GM21367 (cell line): ENCODE measurements around the gene RPS5.
"Not testable (repeated sequence)": the region's sequence is repeated elsewhere in the genome, so short reads cannot be mapped to it uniquely, and the experiment has no call there.

Source experiments
- ATAC-seq: cut with Tn5 transposase; IDR thresholded peaks from one replicate; pipeline ENCODE4 v1.9.1; 2021; ENCODE audit not compliant: unreplicated experiment

The RPS5 gene

GRCh38 chr19:58386576-58387337, at the start of gene RPS5:
Gene RPS5, plus strand, starts transcription at chr19:58387269. Its CDS starts 869 bp downstream, at chr19:58388138.
- ATAC-seq, result peak; percentile 82

- ATAC-seq, result no peak
Observed at GRCh38 chr19:58338336-58338735, 48.7 kb upstream of the RPS5 start.

DNA sequence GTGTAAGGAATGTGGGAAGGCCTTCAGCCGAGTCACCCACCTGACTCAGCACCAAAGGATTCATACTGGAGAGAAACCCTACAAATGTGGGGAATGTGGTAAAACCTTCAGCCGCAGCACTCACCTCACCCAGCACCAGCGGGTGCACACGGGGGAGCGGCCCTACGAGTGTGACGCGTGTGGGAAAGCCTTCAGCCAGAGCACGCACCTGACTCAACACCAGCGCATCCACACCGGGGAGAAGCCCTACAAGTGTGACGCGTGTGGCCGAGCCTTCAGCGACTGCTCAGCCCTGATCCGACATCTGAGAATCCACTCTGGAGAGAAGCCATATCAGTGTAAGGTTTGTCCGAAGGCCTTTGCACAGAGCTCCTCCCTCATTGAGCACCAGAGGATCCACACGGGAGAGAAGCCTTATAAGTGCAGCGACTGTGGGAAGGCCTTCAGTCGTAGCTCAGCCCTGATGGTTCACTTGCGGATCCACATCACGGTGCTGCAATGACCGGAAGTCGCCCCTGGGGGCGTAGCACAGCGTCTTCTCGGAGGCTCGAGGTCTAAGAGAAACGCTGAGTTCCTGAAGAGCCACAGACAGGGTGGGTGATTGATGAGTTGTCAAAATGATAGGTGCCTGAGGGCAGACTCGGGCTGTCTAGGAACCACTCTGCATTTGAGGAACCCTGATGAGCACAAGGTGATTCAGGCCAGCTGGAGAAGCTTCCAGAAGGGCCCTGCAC, 48.1 kb upstream of the RPS5 start:
- no peak for ATAC-seq

DNA sequence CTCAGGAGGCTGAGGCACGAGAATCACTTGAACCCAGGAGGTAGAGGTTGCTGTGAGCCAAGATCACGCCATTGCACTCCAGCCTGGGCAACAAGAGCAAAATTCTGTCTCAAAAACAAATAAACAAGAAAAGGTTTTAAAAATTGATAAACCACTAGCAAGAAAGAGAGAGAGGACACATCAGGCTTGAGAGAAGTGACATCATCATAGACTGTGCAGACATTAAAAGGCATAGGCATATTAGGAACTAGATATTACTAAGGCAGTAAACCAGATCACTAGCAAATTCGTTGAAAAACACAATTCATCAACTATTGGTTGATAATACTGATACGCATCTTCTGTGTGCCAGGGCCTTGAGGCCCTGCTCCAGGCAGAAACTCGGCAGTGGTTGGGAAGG, 41.5 kb upstream of the RPS5 start:
- ATAC-seq, result no peak

DNA sequence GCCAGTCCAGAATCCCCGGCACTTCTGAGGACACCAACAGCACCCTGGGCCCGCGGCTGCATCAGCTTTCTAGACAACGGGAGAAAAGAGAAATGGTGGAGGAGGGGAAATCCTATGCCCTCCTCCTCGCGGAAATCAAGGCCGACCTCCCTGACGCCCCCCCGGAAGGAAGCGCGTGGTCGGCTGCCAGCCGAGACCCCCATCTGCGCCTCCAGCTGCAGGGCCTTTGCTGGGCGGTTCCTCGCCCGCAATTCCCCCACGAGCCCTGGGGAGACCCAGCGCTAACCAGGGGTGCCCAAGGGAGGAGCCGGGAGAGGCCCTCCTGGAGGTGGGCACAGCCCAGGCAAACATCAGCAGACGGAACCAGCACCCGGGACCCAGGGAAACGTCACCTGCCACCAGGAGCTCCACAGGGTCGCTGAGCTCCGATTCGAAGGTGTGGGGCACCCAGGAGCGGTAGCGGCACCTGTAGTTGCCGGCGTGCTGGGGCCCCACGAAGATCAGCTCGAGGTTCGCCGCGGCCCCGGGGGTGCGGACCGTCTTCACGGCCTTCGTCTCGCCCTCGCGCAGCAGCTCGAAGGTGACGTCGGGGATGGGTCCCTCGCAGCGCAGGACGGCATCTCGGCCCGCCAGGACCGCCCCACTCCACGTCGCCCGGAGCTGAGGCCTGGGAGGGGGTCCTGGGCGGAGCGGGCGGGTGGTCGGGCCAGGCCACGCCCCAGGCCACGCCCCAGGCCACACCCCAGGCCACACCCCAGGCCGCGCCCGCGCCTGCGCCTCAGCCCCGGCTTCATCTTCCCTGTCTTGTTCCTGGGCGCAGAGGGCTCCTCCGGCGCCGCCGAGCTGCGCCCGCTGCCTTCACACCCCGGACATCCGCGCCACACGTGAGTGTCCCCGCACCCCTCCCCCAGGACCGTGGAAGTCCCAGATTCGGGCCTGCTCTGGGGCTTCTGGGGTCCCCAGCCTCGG, 39.8 kb upstream of the RPS5 start:
- ATAC-seq, result peak; percentile 73

GRCh38 chr19:58348080-58348479, 39.0 kb upstream of the RPS5 start:
- ATAC-seq, result not testable (repeated sequence)

DNA sequence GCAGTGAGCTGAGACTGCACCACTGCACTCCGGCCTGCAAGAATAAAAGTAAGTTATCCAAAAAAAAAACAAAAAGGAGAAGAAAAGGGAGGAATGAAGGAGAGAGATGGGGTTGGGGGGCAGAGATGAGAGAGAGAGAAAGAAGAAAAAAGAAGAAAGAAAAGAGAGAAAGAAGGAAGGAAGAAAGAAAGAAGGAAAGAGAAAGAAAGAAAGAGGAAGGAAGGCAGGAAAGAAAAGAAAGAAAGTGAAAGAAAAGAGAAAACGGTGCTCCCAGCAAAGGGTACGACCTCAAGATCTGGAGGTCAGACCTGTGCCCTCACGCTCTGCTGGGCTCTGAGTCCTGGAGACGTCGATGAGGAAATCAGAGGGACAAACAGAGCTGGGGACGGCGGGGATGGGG, 37.5 kb upstream of the RPS5 start:
- no peak for ATAC-seq

DNA sequence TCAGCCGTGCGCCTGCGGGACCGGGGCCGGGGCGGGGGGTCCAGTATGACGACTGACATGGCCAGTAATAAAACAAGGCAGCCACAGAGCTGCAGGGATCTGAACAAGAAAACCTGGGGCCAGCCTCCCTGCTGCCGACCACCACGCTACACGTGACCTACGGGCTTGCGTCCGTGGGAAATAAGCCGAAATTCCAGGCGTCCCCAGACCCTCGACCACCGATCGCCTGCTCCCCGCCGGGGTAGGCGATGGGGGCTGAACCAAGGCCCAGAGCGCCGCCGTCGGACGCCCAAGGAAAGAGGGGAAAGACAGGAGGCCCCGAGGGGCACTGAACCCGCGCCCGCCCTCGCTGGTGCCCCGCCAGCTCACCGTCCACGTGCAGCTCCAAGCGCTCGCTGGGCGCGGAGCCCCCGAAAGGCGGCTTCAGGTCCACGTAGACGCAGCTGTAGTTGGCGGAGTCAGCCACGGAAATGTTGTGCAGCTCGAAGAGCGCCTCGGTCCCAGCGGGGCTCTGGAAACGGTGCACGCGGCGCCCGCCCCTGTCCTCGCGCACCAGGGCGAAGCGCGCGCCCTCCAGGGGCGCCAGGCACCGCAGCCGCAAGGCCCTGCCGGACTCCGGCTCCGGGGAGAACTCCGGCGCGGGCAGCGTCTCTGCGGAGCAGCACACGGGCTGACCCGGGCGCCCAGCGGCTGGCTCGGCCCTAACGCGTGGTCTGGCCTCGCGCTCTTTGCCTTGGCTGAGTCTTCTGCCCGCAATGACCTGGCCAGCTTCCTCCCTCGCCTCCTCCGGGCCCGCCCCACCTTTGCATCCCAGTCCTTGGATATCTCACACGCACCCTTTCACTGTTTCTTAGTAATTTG, 36.8 kb upstream of the RPS5 start:
- no peak for ATAC-seq

DNA sequence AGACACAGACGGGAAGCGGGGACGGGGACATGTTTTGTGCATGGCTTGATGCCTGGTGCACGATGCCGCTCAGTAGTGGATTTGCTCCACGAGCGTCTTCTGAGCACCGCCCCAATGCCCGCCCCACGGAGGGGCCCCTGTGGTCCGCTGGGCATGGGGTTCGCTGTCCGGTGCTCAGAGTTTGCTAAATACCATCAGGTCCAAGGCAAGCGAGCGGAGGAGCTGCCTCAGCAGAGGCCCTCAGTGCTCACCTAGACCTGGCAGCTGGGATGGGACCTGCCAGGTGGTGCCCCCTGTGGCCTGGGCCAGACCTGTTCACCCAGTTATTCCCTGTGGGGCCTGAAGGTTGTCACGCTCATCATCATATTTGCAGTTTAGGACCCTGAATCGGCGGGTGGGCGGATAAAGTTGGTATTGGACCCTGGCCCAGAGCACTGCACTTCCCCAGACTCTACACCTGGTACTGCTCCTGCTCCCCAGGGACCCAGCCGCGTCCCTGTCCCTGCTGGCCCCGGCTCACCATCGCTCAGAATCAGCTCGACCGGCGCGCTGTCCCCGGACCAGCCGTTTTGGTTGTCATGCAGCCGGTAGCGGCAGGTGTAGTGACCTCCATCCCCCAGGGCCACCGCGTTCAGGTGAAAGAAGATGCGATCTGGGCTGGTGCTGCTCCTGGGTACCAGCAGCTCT, 36.1 kb upstream of the RPS5 start:
- ATAC-seq, result no peak

- no peak for ATAC-seq
Observed at GRCh38 chr19:58351558-58351878, 35.6 kb upstream of the RPS5 start.

DNA sequence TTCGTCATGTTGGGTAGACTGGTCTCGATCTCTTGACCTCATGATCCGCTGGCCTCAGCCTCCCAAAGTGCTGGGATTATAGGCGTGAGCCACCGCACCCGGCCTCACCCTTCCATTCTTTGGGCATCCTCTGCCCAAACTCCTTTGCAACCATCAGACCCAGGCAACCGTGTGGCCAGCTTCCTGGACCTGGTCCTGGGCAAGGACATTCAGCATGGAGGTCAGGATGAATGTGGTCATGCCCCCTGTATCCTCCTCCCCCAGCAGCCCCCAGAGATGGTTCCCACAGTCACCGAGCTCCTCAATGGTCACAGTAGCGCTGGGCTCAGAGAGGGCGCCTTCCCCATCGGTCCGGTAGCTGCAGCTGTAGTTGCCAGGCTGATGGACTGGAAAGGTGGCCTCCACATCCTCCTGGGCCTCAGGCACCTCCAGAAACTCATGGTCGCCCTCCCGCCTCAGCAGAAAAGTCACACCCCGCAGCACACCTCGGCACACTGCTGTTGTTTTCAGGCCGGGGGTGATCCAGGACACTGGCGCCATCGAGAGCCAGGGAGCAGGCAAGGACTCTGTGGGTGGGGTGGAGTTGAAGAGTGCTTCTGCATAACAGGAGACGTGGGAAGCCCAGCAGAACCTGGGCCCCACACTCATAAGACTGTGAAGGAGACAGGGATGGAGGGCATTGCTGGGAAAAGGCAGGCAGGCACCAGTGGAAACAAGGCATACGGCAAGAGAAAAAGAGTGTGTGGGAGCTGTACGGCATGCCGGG, 34.9 kb upstream of the RPS5 start:
- no peak for ATAC-seq

DNA sequence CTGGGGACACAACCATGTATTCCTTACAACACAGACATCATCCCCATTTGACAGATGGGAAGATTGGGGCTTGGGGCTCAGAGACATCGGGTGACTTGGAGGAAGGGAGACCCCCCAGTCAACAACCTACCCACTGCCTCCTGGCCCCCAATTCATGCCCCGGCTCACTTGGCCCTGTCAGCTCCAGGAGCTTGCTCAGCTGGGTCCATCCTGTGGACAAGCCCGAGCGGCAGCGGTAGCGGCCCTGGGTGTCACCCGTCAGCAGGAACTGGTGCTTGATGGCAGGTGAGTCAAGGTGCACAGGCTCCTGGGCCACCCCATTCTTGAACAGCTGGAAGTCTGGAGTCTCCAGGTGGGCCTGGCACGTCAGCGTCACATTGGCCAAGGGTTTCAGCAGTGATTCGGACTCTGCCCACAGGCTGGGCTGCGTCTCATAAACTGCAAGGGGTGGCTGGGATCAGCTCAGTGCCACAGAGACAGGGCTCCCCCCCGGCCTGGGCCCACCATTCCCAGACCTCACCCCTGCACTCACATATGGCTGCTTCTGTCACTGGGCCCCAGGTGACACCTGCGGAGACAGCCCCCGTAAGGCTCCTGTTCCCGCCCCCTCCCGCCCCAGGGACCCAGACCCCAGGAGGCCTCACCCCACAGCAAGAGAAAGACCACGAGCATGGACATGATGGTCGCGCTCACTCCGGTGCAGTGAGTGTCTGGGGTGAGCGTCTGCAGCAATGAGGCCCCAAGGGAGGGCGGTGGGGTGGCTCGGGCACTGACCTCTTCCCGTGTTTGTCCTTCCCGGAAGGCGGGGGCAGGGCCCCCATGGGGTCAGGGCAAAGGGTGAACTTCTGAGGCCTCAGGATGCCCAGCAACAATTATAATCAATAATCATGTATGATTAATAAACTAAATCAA, 34.1 kb upstream of the RPS5 start, which contains the start of gene A1BG:
Gene A1BG (minus strand): TSS at position 733 of the 912 bp plus-strand sequence. CDS start 55 bp downstream, at position 678.
- ATAC-seq, result no peak

GRCh38 chr19:58353717-58354477, 33.2 kb upstream of the RPS5 start:
- no peak for ATAC-seq

DNA sequence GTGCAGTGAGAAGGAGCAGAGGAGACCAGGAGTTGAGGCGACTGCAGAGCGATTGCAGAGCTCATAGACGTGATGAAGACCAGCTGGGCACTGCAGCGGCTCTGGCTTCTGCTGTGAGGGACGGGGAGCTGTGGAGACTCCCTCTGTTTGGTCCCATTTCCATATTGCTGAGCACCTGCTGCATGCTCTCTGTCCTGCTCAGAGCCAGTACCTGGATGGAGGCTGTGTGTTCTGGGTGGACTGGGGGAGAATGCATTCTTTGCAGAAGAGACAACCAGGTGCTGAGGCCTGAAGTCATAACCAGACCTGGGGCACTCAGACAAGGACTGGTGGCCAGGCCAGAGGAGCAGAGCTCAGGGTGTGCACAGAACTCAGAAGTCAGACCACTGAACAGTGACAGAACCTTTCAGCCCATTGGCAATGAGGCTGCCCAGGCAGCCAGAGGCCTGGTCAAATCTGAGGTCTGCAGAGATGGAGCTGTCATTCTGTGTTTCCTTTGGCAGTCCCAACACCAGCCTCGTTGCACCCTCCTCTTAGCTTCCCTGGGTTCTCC, 32.5 kb upstream of the RPS5 start:
- ATAC-seq, result no peak

GRCh38 chr19:58355215-58355796, 31.8 kb upstream of the RPS5 start:
- ATAC-seq, result no peak

- ATAC-seq, result no peak
Observed at GRCh38 chr19:58355908-58356765, 30.9 kb upstream of the RPS5 start.
